Hematopoietic multipotent progenitor cell treated with erythropoietin and hydrocortisone succinate and interleukin-3 and kit ligand, for 6 days (in vitro differentiated cells): ENCODE measurements around the gene DTWD1.
A peak's percentile ranks its signal among the peaks of the same experiment; 100 is the strongest.
"Not testable (repeated sequence)": the region's sequence is repeated elsewhere in the genome, so short reads cannot be mapped to it uniquely, and the experiment has no call there.

Experiments
- DNase-seq: peaks from one replicate; pipeline ENCODE4 v3.0.0-alpha.2; 2015

Gene DTWD1, protein sequence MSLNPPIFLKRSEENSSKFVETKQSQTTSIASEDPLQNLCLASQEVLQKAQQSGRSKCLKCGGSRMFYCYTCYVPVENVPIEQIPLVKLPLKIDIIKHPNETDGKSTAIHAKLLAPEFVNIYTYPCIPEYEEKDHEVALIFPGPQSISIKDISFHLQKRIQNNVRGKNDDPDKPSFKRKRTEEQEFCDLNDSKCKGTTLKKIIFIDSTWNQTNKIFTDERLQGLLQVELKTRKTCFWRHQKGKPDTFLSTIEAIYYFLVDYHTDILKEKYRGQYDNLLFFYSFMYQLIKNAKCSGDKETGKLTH

DNA sequence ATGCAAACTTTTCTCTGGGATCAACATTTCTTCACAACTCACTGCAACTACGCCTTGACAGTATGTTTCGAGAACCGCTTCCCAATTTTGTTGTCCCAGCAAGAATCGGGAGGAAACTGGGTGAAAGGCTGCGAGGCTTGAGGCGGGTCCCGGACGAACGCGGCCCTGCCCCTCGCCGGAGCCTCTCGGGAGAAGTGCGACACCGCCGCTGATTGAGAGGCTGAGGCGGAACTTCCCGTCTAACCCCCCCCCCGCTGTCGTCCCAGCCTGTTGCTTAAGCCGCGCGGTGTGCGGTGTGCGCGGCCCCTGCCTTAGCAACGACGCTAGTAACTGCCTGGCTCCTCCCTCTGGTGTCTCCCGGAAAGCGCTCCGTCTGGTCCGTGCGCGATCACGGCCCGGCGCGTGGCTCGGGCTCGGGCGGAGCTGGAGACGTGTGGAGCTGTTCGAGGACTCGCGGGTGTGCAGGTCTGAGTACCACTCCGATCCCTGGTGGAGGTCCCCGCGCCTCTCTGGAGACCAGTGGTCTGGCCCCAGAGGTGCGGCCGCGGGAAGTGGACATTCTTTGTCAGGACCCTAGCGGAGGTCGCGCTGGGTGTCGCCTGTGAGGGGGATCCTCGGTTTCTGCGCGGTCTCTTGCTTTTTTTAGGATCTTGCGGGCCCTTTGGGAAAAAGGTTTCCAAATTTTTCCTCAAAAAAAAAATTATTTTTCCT, at the start of gene DTWD1, which contains the start of gene FAM227B:
DTWD1 (plus strand) TSS at position 391 of the 711 bp plus-strand sequence. CDS start 4,120 bp downstream, outside the sequence.
FAM227B (minus strand) TSS at position 161 of the 711 bp plus-strand sequence. CDS start 5,647 bp downstream, outside the sequence.
- peak; percentile 98 for DNase-seq

DNA sequence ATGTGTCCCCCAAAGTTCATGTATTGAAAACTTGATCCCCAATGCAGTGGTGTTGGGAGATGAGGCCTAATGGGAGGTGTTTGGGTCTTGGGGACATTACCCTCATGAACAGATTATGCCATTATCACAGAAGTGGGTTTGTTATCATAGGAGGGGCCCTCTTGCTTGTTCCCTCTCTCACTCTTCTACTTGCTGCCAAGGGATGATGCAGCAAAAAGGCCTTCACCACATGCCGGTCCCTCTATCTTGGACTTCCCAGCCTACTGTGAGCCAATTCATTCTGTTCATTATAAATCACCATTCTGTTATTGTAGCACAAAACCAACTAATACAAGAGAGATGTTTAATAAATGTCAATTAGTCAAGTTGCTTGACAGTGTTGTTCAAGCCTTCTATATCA, 47.4 kb upstream of the DTWD1 start:
- peak; percentile 76 for DNase-seq

DNA sequence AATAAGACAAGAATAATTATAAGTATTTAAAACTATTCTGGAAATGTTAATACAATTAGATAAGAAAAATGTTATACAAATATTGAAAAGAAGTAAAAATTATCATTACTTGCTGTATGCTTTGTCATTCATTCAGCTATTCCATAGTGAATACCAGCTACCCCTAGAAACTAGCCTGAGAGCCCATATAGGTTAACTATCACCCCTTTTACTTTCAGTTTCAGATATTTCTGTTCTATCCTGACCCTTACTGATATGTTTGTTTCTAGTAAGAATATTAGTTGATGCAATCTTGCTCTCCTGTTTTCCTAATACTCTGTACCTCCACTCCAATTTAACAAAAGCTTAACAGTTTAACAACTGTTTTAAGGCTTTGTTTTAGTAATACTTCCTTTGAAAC, 31.8 kb upstream of the DTWD1 start:
- peak; percentile 30 for DNase-seq

DNA sequence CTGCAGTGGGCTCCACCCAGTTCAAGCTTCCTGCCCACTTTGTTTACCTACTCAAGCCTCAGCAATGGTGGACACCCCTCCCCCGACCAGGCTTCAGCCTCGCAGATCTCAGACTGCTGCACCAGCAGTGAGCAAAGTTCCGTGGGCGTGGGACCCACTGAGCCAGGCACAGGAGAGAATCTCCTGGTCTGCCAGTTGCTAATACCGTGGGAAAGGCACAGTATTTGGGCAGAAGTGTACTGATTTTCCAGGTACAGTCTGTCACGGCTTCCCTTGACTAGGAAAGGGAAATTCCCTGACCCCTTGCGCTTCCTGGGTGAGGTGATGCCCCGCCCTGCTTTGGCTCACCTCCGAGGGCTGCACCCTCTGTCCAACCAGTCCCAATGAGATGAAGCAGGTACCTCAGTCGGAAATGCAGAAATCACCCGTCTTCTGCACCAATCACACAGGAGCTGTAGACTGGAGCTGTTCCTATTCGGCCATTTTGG, 28.0 kb upstream of the DTWD1 start:
- not testable (repeated sequence) for DNase-seq

DNA sequence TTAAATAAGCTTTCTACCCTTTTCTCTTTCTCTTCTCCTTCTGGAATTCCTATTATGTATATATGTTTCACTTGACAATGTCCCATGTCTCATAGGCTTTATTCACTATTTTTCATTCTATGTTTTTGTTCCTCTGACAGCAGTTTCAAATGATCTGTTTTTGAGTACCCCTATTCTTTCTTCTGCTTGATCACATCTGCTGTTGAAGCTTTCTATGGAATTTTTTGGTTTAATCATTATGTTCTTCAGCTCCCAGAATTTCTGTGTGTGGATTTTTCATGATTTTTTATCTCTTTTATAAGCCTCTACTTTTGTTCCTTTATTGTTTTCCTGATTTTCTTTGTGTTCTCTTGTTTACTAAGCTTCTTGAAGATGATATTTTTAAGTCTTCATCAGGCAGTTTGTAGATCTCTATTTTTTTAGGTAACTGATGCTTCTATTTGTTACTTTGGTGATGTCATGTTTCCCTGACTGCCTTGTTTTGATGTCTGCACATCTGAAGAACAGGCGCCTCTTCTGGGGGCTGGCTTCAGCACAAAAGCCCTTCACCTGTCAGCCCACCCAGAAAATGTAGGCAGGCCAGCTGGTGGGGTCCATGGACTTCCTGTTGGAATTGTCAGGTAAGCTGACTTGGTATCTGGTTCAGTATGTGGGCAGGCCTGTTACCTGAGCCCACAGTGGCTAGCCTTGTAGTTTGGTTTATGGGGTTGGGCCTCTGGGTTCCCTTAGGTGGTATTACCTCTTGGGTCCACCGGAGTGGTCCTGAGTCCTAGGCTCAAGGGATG, 16.0 kb upstream of the DTWD1 start:
- no peak for DNase-seq

DNA sequence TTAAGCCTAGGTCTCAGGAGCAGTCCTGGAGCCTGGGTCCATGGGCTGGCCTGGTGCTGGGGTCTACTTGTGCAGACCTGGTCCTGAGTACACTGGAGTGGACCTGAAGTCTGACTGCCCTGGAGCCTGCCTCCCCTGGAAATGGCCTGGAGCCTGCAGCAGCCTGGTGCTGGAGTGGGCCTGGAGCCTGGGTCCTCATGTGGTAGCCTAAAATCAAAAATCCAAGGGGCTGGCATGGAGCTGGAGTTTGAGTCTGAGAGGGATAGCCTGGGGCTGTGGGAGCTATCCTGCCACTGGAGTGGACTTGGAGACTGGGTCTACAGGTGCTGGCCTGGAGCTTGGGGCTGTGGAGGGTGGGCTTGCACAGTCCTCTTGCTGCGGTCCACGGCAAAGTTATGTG, 15.3 kb upstream of the DTWD1 start:
- no peak for DNase-seq

DNA sequence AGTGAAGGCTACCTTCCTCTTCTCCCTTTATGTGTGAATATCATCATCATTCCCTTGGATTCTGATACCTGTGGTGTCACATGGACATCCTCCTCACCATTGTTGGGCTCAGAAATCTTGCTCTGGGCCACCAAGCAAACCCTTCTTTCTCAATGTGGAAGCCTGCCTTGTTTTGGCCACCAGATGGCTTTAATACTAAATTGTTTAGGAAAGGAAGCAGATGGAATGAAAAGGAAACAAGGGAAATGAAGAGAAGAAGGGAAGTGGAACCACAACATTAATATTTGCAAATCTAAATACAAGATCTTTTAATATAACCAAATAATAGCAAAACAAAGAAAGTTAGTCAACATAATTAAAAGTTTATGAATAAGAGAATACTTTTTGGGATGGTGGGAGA, 14.3 kb upstream of the DTWD1 start:
- DNase-seq: no peak

DNA sequence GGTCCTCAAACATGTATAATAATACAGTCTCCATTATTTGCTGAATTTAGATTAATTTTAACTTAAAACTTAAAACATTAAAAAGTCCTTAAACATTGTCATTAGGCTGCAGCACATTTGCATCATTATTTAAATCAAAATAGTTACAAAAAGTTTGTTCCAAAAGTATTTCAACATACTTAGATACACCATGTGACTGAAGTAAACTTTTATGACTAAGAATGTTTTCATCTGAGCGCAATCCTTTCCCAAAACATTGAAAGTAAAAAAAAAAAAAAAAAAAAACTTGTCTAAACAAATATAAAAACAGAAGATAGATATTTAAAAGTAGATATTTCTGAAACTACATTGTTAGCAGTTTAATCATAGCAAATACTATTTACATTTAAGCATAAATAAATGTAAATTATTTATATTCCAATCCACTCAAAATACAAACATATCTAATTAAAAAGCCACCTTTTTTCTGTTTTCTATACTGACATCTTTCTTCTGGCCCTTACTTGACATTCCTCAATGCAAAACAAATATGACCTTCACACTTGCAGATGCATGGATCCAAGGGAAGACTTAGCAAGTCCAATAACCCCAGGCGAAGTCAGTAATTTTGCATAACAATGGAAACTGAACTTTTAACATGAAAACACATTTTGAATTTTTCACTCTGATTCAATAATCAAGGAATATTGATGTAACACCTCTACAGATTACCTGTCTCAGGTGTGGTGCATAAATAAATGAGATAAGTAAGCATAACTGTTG, 10.5 kb upstream of the DTWD1 start:
- no peak for DNase-seq

DNA sequence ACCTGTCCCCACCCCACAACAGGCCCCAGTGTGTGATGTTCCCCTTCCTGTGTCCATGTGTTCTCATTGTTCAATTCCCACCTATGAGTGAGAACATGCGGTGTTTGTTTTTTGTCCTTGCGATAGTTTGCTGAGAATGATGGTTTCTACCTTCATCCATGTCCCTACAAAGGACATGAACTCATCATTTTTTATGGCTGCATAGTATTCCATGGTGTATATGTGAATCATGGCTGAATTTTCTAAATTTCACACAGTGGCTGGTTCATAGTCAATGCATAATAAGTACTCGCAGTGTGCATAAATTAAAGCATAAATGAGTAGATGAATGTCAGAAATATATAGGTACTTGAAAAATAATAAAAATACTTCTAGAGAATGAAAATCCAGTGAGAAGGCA, 8.6 kb upstream of the DTWD1 start:
- DNase-seq: not testable (repeated sequence)

DNA sequence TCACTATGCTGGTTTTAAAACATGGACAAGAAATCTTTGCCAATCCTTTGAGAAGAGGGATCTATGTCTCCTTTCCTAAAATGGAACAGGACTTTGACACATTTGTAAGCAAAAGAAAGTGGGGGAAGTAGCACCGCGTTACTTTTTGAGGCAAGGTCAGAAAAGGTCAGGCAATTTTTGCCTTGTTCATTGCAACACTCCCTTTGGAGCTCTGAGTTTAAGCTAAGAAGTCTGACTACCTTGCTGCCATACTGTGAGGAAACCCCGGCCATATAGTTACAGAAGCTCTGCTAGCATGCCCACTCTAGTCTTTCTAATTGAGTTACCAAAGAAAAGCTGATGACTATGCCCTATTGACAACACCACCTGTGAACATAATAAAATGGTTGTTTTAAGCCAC, 1.6 kb upstream of the DTWD1 start:
- DNase-seq: no peak

DNA sequence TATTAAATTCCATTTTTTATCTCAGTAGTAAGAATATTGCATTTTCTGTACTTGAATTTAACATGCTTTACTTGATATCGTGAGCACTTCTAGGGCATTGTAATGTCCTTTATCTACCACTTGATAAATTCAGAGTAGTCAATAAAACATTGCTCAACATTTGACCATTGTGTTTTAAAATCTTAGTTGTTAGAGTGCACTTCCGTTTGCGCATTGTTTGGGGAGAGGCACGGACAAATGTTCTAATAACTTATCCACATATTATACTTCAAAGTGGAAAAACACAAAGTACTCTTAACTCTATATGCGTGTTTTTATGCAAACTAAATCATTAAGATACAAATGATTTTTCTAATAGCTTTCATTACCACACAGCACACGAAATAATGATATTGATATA, 649 bp upstream of the DTWD1 start:
- peak; percentile 66 for DNase-seq

DNA sequence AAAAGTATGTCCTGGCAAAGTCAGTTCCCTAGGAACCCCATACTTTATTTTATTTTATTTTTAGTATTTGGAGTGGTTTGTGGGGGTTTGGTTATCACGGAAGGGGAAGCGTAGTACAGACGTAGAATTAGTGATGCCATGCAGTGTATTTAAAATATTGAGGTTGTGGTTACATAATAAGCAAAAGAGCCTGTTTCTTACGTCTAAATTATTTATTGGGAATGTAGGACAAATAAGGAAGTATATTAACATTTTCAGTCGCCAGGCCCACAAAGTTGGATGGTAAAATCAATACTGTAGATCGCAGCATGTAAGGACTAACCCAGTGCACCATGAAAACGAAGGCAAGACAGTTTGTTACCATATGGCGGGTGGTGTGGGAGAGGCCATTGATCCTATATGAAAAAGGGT, 558 bp downstream of the DTWD1 start:
- DNase-seq: peak; percentile 52

DNA sequence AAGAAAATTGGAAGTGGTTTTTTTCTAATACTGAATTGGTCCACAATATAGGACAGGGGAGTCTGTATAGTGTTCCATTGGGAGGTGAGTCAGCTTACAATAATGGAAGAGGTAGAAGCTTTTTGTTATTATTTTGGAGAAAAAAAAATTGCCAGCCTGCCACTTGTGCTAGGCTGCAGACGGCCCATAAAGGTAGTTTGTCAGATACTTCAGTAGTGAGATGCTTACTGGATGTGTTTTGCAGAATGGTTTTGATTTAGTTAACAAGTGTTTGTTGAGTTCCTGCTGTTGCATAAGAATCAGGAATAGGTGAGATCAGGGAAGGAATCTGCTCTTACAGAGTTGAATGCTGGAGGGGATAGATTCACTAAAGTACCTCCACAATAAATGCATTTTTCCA, 1.0 kb downstream of the DTWD1 start:
- peak; percentile 16 for DNase-seq

DNA sequence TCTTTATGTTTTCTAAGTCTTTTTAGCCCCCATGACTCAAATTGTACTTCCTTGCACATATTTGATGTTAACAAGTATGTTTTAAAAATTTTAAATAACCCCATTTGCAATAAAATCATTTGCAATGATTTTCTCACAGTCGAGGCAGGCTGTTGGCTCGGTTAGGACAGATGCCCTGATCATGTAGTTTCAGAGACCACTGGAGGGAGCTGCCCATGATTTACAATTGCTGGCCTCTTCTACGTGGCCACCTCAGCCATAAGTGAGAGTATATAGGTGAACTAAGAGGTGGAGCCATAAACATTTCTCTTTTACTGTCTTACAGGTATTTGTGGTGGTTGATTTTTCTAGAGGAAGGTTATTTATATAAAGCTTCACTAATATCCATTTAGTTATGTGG, 1.7 kb downstream of the DTWD1 start:
- peak; percentile 45 for DNase-seq

DNA sequence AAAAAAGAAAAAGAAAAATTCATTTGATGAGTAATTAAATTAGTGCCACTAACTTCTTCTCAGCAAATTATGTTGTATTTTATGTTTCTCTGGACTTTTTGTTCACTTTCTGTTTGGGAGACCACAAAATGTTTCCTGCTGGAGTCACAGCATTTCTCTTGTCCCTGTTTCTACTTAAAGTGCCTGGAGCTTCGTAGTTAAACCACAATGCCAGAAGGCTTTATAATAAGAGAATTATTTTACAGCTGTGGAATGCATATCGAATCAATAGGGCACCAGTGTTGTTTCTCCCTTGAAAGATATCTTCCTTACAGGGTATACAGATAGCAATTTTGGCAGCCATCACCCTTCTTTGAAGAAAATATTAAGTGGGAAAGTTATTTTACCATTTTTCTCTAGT, 3.2 kb downstream of the DTWD1 start:
- DNase-seq: peak; percentile 12

DNA sequence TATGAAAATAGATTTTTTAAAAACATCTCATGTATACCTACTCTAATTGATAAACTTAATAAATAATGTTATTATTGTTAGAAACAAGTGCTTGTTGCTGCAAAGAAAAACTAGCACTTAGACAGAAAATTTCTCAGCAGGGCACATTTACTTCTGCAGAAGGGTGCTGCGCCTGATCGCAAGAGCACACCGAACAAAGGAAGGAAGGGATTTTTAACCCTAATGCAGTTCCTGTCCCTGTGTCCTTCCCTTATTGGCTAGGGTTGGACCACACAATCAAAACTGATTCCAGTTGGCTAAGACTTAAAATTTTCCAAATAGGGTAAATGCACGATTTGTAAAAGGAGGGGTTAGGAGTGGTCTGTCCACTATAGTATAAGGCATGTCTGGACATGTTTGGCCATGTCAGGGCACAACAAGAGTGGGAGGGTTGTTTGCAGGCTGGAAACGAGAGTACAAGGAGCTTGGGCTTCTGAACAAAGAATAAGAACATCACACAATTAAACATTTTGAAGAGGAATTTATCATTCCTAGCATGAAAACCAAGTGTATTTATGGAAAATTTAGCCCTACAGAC, 4.7 kb downstream of the DTWD1 start:
- peak; percentile 32 for DNase-seq

DNA sequence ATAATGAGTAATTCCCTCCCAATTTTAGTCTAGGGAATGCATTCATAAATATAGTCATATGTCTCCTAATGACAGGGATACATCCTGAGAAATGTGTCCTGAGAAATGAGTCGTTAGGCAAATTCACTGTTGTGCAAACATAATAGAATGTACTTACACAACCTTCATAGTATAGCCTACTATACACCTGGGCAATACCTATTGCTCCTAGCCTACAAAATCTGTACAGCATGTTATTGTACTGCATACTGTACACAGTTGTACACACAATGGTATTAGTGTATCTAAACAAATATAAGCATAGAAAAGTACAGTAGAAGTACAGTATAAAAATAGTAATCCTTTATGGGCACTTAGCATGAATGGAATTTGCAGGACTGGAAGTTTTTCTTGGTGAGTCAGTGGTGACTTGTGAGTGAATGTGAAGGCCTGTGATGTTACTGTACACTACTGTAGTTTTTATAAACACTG, 6.6 kb downstream of the DTWD1 start:
- no peak for DNase-seq

DNA sequence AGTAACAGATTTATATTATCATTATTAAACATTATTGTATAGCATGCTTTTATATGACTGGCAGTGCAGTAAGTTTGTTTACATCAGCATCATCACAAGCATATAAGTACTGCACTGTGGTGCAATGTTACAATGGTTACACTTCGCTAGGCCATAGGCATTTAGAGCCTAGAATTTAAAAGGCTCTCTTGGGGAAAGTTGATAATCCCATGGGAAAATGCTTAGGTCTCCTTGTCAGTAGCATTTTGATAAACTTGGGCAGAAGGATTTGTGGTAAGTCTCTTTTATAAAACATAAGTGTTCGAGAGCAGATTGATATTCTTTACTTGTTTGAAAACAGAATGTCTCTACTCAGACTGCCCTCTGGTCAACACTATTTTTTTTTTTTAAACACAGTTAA, 7.5 kb downstream of the DTWD1 start:
- DNase-seq: no peak

DNA sequence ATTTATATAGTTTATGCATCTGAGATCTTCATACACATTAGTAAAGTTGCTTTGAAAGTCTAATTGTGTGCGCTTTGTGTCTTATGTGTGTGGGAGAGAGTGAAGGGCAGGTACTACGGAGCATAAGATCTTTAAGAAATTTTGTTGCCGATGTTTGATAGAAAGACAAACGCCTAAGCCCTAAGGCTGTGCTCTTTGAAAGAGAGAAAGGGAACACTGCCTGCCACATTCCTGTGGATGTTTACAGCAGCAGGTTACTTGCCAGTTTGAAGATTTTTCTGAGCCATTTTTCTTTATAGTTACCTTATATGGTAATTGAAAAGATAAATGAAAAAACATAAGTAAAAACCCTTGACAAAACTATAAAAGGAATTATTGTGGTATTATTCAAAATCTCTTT, 17.0 kb downstream of the DTWD1 start:
- no peak for DNase-seq

DNA sequence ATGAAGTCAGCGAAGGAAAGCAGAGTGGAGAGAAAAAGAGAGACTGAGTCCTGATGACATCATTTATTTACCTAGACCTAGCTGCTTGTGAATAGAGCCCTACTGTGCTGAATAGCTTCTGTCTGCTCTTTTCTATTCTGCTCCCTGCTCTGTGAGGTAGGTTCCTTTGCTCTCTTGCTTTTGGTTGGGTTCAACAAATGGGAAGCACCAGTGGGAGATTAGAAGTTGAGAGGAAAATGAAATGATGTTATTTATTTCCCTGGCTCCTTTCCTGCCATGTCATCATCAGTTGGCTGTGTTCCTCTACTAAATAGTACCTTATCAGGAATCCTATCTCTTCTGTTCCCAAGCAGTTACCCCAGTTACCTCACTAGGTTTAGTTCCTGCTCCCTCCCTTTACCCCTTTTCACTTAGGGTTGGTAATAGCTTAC, 23.5 kb downstream of the DTWD1 start:
- DNase-seq: no peak

DNA sequence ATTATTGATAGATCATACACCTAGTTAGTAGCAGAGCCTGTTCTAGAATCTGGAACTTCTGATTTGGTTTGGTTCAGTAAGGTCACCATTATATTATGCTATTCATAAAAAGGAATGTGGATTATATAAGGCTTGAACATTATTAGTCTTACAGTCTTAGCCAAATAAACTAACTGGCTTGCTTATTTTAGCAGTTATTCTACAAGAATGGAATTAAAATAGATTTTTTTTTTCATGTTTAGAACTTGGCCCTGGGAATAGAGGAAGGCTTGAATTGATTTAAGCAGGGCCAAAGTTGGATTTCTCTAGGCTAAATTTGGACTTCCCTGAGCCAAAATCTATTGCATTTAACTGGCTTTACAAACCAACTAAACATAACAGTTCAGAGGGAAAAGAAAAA, 24.4 kb downstream of the DTWD1 start:
- DNase-seq: no peak

DNA sequence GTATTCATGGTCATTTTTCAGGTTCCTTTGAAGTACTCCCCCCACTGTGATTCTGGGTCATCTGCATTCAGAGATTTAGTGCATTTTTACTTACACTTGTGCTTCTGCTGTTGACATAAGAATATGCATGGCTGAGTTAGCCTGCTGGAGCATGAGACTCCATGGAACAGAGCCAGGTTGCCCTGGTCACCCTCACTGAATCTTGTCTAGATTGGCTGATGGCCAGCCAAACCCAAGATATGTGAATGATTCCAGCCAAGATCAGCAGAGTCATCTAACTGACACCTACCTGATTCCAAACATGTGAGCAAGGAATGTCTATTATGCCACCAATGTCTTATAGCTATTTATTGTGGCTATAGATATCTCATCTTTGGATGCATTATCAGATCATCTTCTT, 25.1 kb downstream of the DTWD1 start:
- peak; percentile 34 for DNase-seq
